ENCODE measurements around the gene GAB2.
A peak's percentile ranks its signal among the peaks of the same experiment; 100 is the strongest.
"Not testable (repeated sequence)": the region's sequence is repeated elsewhere in the genome, so short reads cannot be mapped to it uniquely, and the experiment has no call there.

The GAB2 gene

GRCh38 chr11:78417175-78417887, at the start of gene GAB2:
Gene GAB2 (minus strand): TSS chr11:78417820. CDS start chr11:78417720, 100 bp downstream.
- peak; percentile 31 for DNase-seq

GRCh38 chr11:78467370-78467769, 49.8 kb upstream of the GAB2 start:
- no peak for DNase-seq

GRCh38 chr11:78465169-78465942, 47.7 kb upstream of the GAB2 start:
- DNase-seq = no peak

- not testable (repeated sequence) for DNase-seq
Measured at GRCh38 chr11:78464787-78465168, 47.2 kb upstream of the GAB2 start.

GRCh38 chr11:78460471-78460870, 42.9 kb upstream of the GAB2 start:
- DNase-seq = no peak

- DNase-seq = no peak
Measured at GRCh38 chr11:78459738-78460137, 42.1 kb upstream of the GAB2 start.

- DNase-seq = no peak
Measured at GRCh38 chr11:78457448-78457847, 39.8 kb upstream of the GAB2 start.

GRCh38 chr11:78453140-78453935, 35.7 kb upstream of the GAB2 start:
- DNase-seq = no peak

GRCh38 chr11:78451371-78452150, 33.9 kb upstream of the GAB2 start:
- DNase-seq = no peak

GRCh38 chr11:78450866-78451265, 33.2 kb upstream of the GAB2 start:
- DNase-seq = no peak

GRCh38 chr11:78449866-78450265, 32.2 kb upstream of the GAB2 start:
- DNase-seq = no peak

- no peak for DNase-seq
Measured at GRCh38 chr11:78446210-78446609, 28.6 kb upstream of the GAB2 start.

- no peak for DNase-seq
Measured at GRCh38 chr11:78444726-78445125, 27.1 kb upstream of the GAB2 start.

- DNase-seq = no peak
Measured at GRCh38 chr11:78441956-78442355, 24.3 kb upstream of the GAB2 start.

GRCh38 chr11:78438298-78438975, 20.8 kb upstream of the GAB2 start:
- no peak for DNase-seq

- no peak for DNase-seq
Measured at GRCh38 chr11:78432956-78433355, 15.3 kb upstream of the GAB2 start.

- peak; percentile 12 for DNase-seq
Measured at GRCh38 chr11:78432058-78432515, 14.5 kb upstream of the GAB2 start.

GRCh38 chr11:78429660-78430059, 12.0 kb upstream of the GAB2 start:
- DNase-seq = no peak

GRCh38 chr11:78429209-78429608, 11.6 kb upstream of the GAB2 start:
- DNase-seq = no peak

GRCh38 chr11:78428773-78429172, 11.2 kb upstream of the GAB2 start:
- DNase-seq = no peak

GRCh38 chr11:78428266-78428636, 10.6 kb upstream of the GAB2 start:
- DNase-seq = no peak

- DNase-seq = no peak
Measured at GRCh38 chr11:78427615-78428265, 10.1 kb upstream of the GAB2 start.

All from activated naive CD4-positive, alpha-beta T cell treated with anti-CD3 and anti-CD28 coated beads, Interleukin-2, amount 50 U/mL, for 16 hours (primary cell).